Tibial artery (tissue), 4 donors: Measurements from ENCODE around the gene NLGN1.

Source experiments
- DNase-seq, 2 donors: peaks; one replicate each; pipeline ENCODE4 v3.0.0-alpha.2; 2019
- H3K27ac ChIP-seq, 2 donors: fragments of 200-600 bp; sonication (generic) in 1 of 2; 1 replicate in 1 of 2; 2 replicates in 1 of 2; pipeline ENCODE4 v1.5.1; 2018 to 2019; ENCODE audit warnings: mild to moderate bottlenecking in 1 of 2
- H3K27me3 ChIP-seq, 2 donors: fragments of 200-600 bp; sonication (generic) in 1 of 2; one replicate each; pipeline versions ENCODE4 v1.5.1 to v1.6.0; 2016 to 2019
- H3K36me3 ChIP-seq, 3 donors: fragments of 200-600 bp; sonication (generic) in 2 of 3; one replicate each; pipeline ENCODE4 v1.5.1; 2016 to 2019; ENCODE audit warnings: mild to moderate bottlenecking in 2 of 3
- H3K4me1 ChIP-seq, 4 donors: fragments of 200-600 bp; sonication (generic) in 2 of 4; 1 replicate in 3 of 4; 2 replicates in 1 of 4; pipeline ENCODE4 v1.5.1; 2016 to 2019
- H3K4me3 ChIP-seq, 2 donors: fragments of 200-600 bp; sonication (generic) in 1 of 2; 1 replicate in 1 of 2; 2 replicates in 1 of 2; pipeline ENCODE4 v1.5.1; 2018 to 2019; ENCODE audit warnings: mild to moderate bottlenecking in 2 of 2
- H3K9me3 ChIP-seq, 3 donors: fragments of 200-600 bp; sonication (generic) in 1 of 3; one replicate each; pipeline ENCODE4 v1.5.1; 2016 to 2019
- CTCF ChIP-seq, 2 experiments: fragments of 200-600 bp in 1 of 2; fragments of 450-650 bp in 1 of 2; IDR thresholded peaks; one replicate each; pipeline ENCODE4 v1.5.1; 2017 to 2019; ENCODE audit warnings: antibody characterized with exemption in 2 of 2, mild to moderate bottlenecking in 1 of 2, moderate library complexity in 1 of 2
- intact Hi-C: fragments of 100-400 bp; cut with DNase I; formaldehyde crosslinking; loops from one replicate; pipeline ENCODE4 v1.15.0; 2023; ENCODE audit warnings: low total_unique reads

Gene NLGN1

DNA sequence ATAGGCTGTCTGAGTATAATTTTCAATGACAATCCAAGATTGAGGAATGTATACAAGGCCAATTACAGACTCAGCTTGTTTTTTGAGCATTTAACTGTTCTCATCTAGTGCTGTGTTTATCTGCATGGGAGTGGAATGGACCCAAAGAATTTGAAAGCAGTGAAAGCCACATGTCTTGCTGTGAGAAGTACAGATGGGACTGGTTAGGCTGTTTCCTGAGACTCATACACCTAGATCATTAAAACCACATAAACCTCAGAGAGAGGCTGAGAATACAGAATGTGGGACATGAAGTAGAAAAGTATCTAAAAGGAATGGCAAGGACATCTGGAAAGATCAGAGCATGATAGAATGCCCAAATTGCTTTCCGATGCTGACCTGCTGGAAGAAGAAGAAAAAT is 224.6 kb downstream of the NLGN1 start:
- TF ChIP-seq CTCF (IDR thresholded peaks at IDR 0.05) = no peak
- Histone ChIP-seq H3K27me3 (no peaks in the 10 kb centered on the region), H3K4me3 (no peak overlapping the region), H3K4me1 (peaks cover 0 to 33% (median 8%) of the 10 kb centered on the region in 4 donors), H3K36me3 (no peaks in the 10 kb centered on the region), H3K27ac (no peak overlapping the region), H3K9me3 (no peaks in the 10 kb centered on the region)
- no peak for DNase-seq
- intact Hi-C loops = no loop called here

GRCh38 chr3:173624086-173624485 is 226.5 kb downstream of the NLGN1 start:
- Histone ChIP-seq H3K36me3 (no peaks in the 10 kb centered on the region), H3K27ac (no peak overlapping the region), H3K27me3 (no peaks in the 10 kb centered on the region), H3K4me3 (no peak overlapping the region), H3K9me3 (no peaks in the 10 kb centered on the region), H3K4me1 (peaks cover 0 to 14% (median 2%) of the 10 kb centered on the region in 4 donors)
- TF ChIP-seq CTCF (IDR thresholded peaks at IDR 0.05) = no peak
- intact Hi-C loops = no loop called here
- DNase-seq = no peak

GRCh38 chr3:173630849-173631248 is 233.3 kb downstream of the NLGN1 start:
- Histone ChIP-seq H3K9me3 (no peaks in the 10 kb centered on the region), H3K36me3 (no peaks in the 10 kb centered on the region), H3K4me1 (peaks cover 0 to 57% (median 5%) of the 10 kb centered on the region in 4 donors), H3K27ac (no peak overlapping the region), H3K4me3 (no peak overlapping the region), H3K27me3 (no peaks in the 10 kb centered on the region)
- TF ChIP-seq CTCF (IDR thresholded peaks at IDR 0.05) = no peak
- intact Hi-C loops = no loop called here
- no peak for DNase-seq

DNA sequence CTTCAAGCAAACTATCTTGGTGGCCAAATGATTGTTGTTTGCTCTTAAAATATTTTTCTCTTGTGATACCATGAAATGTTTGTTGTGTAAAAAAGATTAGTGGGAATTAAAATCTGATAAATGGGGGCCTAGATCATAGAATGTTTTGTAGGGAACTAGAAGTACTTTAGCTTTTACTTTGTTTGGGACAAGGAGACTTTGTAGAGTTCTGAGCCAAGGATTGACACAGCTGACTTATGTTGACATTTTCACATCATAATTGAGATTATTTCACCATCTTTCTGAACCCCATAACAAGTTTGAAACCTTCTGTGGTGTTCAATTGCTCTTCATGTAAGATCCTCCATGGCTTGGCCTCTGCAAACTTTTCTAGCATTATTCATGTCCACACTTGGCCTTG is 235.4 kb downstream of the NLGN1 start:
- intact Hi-C loops = no loop called here

GRCh38 chr3:173635826-173636225 is 238.3 kb downstream of the NLGN1 start:
- Histone ChIP-seq H3K27me3 (no peaks in the 10 kb centered on the region), H3K36me3 (no peaks in the 10 kb centered on the region), H3K4me3 (no peak overlapping the region), H3K27ac (no peak overlapping the region), H3K4me1 (peaks cover 0 to 60% (median 2%) of the 10 kb centered on the region in 4 donors), H3K9me3 (no peaks in the 10 kb centered on the region)
- intact Hi-C loops = no loop called here
- TF ChIP-seq CTCF (IDR thresholded peaks at IDR 0.05) = no peak
- DNase-seq = no peak

More for the DNA sequence above, 235.4 kb downstream of the NLGN1 start:
- no peak for DNase-seq
- H3K9me3 ChIP-seq = no peaks in the 10 kb centered on the region
- no peak for TF ChIP-seq CTCF (IDR thresholded peaks at IDR 0.05)
- H3K27ac ChIP-seq = no peak overlapping the region
- no peaks in the 10 kb centered on the region for H3K27me3 ChIP-seq
- no peak overlapping the region for H3K4me3 ChIP-seq
- peaks cover 0 to 66% (median 5%) of the 10 kb centered on the region in 4 donors for H3K4me1 ChIP-seq
- no peaks in the 10 kb centered on the region for H3K36me3 ChIP-seq

DNA sequence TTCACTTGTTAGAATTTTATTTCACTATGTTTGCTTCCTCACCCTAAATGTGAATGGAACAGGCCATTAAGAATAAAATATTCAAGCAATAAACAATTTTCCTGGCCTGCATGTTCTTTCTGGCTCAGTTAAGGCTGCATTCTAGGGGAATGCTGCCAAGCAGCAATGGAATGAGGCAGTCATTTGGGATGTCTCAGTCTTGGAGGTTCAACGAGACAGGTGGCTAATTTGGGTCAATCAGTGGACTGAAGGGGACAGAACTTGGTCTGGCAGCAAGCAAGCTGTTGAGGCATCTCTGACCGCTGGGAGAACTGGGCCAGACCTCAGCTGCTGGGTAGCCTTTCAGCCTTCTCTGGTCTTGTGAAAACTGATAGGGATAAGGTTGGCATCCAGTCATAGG is 241.6 kb downstream of the NLGN1 start:
- H3K4me1 ChIP-seq = peaks cover 0 to 35% (median 2%) of the 10 kb centered on the region in 4 donors
- no peak for DNase-seq
- no peak for TF ChIP-seq CTCF (IDR thresholded peaks at IDR 0.05)
- intact Hi-C loops = no loop called here
- H3K9me3 ChIP-seq = no peaks in the 10 kb centered on the region
- H3K4me3 ChIP-seq = no peak overlapping the region
- H3K27me3 ChIP-seq = no peaks in the 10 kb centered on the region
- no peaks in the 10 kb centered on the region for H3K36me3 ChIP-seq
- no peak overlapping the region for H3K27ac ChIP-seq
